H1 (cell line): ENCODE data around the gene C1orf174. TPM values are rescaled to one million over a fixed set of nuclear protein-coding genes. Genes with fewer than 3 reads are reported as not detected.

Source experiments
- CTCF ChIA-PET: fragments of 300-600 bp; sonication (Branson Sonifier 250); formaldehyde crosslinking; loops from one replicate; lab custom pipeline; 2021; ENCODE audit not compliant: partially characterized antibody; lab: Charles Lee
- POLR2A ChIA-PET: fragments of 300-600 bp; sonication (Branson Sonifier 250); formaldehyde crosslinking; loops from one replicate; lab custom pipeline; 2021; ENCODE audit warnings: inconsistent platforms; ENCODE audit not compliant: partially characterized antibody; lab: Charles Lee
- DNase-seq, 2 experiments: peaks; one replicate each; pipeline versions ENCODE4 v3.0.0 to v3.0.0-alpha.2; 2010 to 2022; ENCODE audit warnings: low spot score in 2 of 2, low read depth in 1 of 2, mixed read lengths in 1 of 2
- FAIRE-seq: peaks from 2 replicates; lab custom pipeline; 2011; peaks lifted over from hg19 to GRCh38; lab: Jason Lieb, UNC
- H2AFZ ChIP-seq: 2 replicates; pipeline ENCODE4 v1.8.1; 2012; ENCODE audit warnings: low read length, inconsistent platforms
- H2AK5ac ChIP-seq: 2 replicates; pipeline ENCODE4 v1.6.1; 2013; ENCODE audit warnings: low read depth, low read length
- H2BK120ac ChIP-seq: replicated peaks from 2 replicates; pipeline ENCODE3; 2013; ENCODE audit warnings: low read depth, low read length, inconsistent platforms
- H2BK12ac ChIP-seq: 2 replicates; pipeline ENCODE4 v1.6.1; 2013; ENCODE audit warnings: low read depth, low read length
- H2BK15ac ChIP-seq: 2 replicates; pipeline ENCODE4 v1.6.1; 2013; ENCODE audit warnings: low read length
- H2BK20ac ChIP-seq: 2 replicates; pipeline ENCODE4 v1.6.1; 2013; ENCODE audit warnings: low read length
- H2BK5ac ChIP-seq: 2 replicates; pipeline ENCODE4 v1.6.1; 2013; ENCODE audit warnings: low read depth, low read length
- H3K14ac ChIP-seq: 2 replicates; pipeline ENCODE4 v1.6.1; 2013; ENCODE audit warnings: inconsistent platforms; ENCODE audit not compliant: insufficient read length
- H3K18ac ChIP-seq: 2 replicates; pipeline ENCODE4 v1.6.1; 2013; ENCODE audit warnings: low read length; ENCODE audit errors: extremely low read depth
- H3K23ac ChIP-seq: 2 replicates; pipeline ENCODE4 v1.6.1; 2013; ENCODE audit warnings: inconsistent platforms; ENCODE audit not compliant: insufficient read length
- H3K23me2 ChIP-seq: 2 replicates; pipeline ENCODE4 v1.6.1; 2013; ENCODE audit warnings: low read depth, low read length
- H3K27ac ChIP-seq: 2 replicates; pipeline ENCODE4 v1.6.1; 2011; ENCODE audit warnings: low read depth, low read length, inconsistent platforms
- H3K27me3 ChIP-seq, 4 experiments: replicated peaks in 1 of 4; 1 replicate in 1 of 4; 2 replicates in 3 of 4; pipeline versions ENCODE4 v1.6.1 to v1.8.1; 2011 to 2013; ENCODE audit warnings: low read length in 3 of 4, mild to moderate bottlenecking in 3 of 4, inconsistent platforms in 2 of 4, mixed read lengths in 2 of 4, moderate library complexity in 1 of 4; ENCODE audit not compliant: control insufficient read depth in 3 of 4, insufficient read depth in 3 of 4; ENCODE audit errors: extremely low read depth in 1 of 4
- H3K36me3 ChIP-seq, 4 experiments: 2 replicates each; pipeline versions ENCODE4 v1.6.1 to v1.8.1; 2011 to 2013; ENCODE audit warnings: mild to moderate bottlenecking in 4 of 4, low read length in 3 of 4, moderate library complexity in 2 of 4, control low read depth in 1 of 4, inconsistent platforms in 1 of 4; ENCODE audit not compliant: insufficient read depth in 4 of 4, control insufficient read depth in 2 of 4
- H3K4ac ChIP-seq: replicated peaks from 2 replicates; pipeline ENCODE3; 2013; ENCODE audit warnings: low read length, low read depth, mixed read lengths, inconsistent platforms; ENCODE audit not compliant: insufficient read length
- H3K4me1 ChIP-seq, 4 experiments: replicated peaks in 1 of 4; 1 replicate in 1 of 4; 2 replicates in 3 of 4; pipeline versions ENCODE4 v1.6.1 to v1.8.1; 2011 to 2013; ENCODE audit warnings: low read length in 3 of 4, inconsistent platforms in 2 of 4, mixed read lengths in 1 of 4; ENCODE audit not compliant: insufficient read depth in 4 of 4, control insufficient read depth in 3 of 4
- H3K4me2 ChIP-seq, 2 experiments: 2 replicates each; pipeline versions ENCODE4 v1.6.1 to v1.8.1; 2011 to 2013; ENCODE audit warnings: low read depth in 2 of 2, low read length in 2 of 2, control low read depth in 1 of 2, inconsistent platforms in 1 of 2, mild to moderate bottlenecking in 1 of 2; ENCODE audit not compliant: insufficient read depth in 1 of 2
- H3K4me3 ChIP-seq, 4 experiments: fragments of 200-600, 300-600 bp in 1 of 4; sonication (generic), shearing (Covaris generic), sonication (Bioruptor Twin) in 1 of 4; 2 replicates each; pipeline versions ENCODE4 v1.5.1 to v1.8.1; 2011 to 2016; ENCODE audit warnings: low read length in 4 of 4, low read depth in 3 of 4, control low read depth in 2 of 4, inconsistent platforms in 2 of 4, mild to moderate bottlenecking in 2 of 4, mixed read lengths in 1 of 4, moderate library complexity in 1 of 4; ENCODE audit not compliant: insufficient read depth in 2 of 4; ENCODE audit errors: extremely low read depth in 1 of 4
- H3K56ac ChIP-seq: replicated peaks from 2 replicates; pipeline ENCODE3; 2013; ENCODE audit warnings: low read depth, mild to moderate bottlenecking, mixed read lengths, low read length, inconsistent platforms; ENCODE audit not compliant: insufficient read length
- H3K79me1 ChIP-seq: 2 replicates; pipeline ENCODE4 v1.6.1; 2013; ENCODE audit warnings: low read depth, low read length, control low read depth
- H3K79me2 ChIP-seq, 2 experiments: 2 replicates each; pipeline versions ENCODE4 v1.6.1 to v1.8.1; 2012 to 2013; ENCODE audit warnings: low read length in 2 of 2, mild to moderate bottlenecking in 2 of 2, inconsistent platforms in 1 of 2; ENCODE audit not compliant: insufficient read depth in 2 of 2, control insufficient read depth in 1 of 2
- H3K9ac ChIP-seq, 4 experiments: replicated peaks in 1 of 4; 1 replicate in 1 of 4; 2 replicates in 3 of 4; pipeline versions ENCODE4 v1.6.1 to v1.8.1; 2011 to 2013; ENCODE audit warnings: low read depth in 3 of 4, low read length in 3 of 4, control low read depth in 2 of 4, mild to moderate bottlenecking in 2 of 4, moderate library complexity in 2 of 4, inconsistent platforms in 1 of 4; ENCODE audit errors: extremely low read depth in 1 of 4
- H3K9me3 ChIP-seq, 2 experiments: 2 replicates each; pipeline versions ENCODE4 v1.6.1 to v1.8.1; 2012 to 2013; ENCODE audit warnings: mild to moderate bottlenecking in 2 of 2, moderate library complexity in 2 of 2, control low read depth in 1 of 2, inconsistent platforms in 1 of 2, low read depth in 1 of 2, low read length in 1 of 2, mixed read lengths in 1 of 2; ENCODE audit not compliant: insufficient read depth in 2 of 2
- H4K20me1 ChIP-seq, 2 experiments: replicated peaks in 1 of 2; 2 replicates each; pipeline versions ENCODE3 to v1.8.1; 2011 to 2013; ENCODE audit warnings: inconsistent platforms in 2 of 2, low read length in 2 of 2, mild to moderate bottlenecking in 1 of 2; ENCODE audit not compliant: insufficient read depth in 2 of 2, control insufficient read depth in 1 of 2
- H4K5ac ChIP-seq: 2 replicates; pipeline ENCODE4 v1.6.1; 2013; ENCODE audit warnings: low read length, low read depth, mixed read lengths, inconsistent platforms; ENCODE audit not compliant: insufficient read length
- H4K8ac ChIP-seq: 2 replicates; pipeline ENCODE4 v1.8.0; 2013; ENCODE audit warnings: mild to moderate bottlenecking, moderate library complexity, low read length, inconsistent platforms; ENCODE audit not compliant: insufficient read depth; ENCODE audit errors: extremely low read depth
- H4K91ac ChIP-seq: replicated peaks from 2 replicates; pipeline ENCODE3; 2013; ENCODE audit warnings: low read length, mixed read lengths, inconsistent platforms; ENCODE audit not compliant: insufficient read length
- CBX5 ChIP-seq: fragments of 300-800, 300-1000 bp; sonication (generic); IDR thresholded peaks from 2 replicates; pipeline ENCODE4 v1.7.1; 2016; ENCODE audit warnings: antibody characterized with exemption, low read length, low read depth
- CEBPB ChIP-seq: IDR thresholded peaks from 2 replicates; pipeline ENCODE4 v1.6.1; 2012; ENCODE audit warnings: low read depth, low read length
- CREB1 ChIP-seq: IDR thresholded peaks from 2 replicates; pipeline ENCODE4 v1.6.1; 2012; ENCODE audit warnings: inconsistent platforms
- EZH2 ChIP-seq: fragments of 200-600 bp; sonication (generic); IDR thresholded peaks from 2 replicates; pipeline ENCODE4 v1.7.1; 2012; ENCODE audit warnings: low read depth, mild to moderate bottlenecking, moderate library complexity, low read length, inconsistent platforms; ENCODE audit not compliant: severe bottlenecking
- POLR2AphosphoS5 ChIP-seq: IDR thresholded peaks from 2 replicates; pipeline ENCODE4 v1.6.1; 2011; ENCODE audit warnings: low read depth, low read length
- RNF2 ChIP-seq: fragments of 200-900, 300-1000 bp; sonication (generic); IDR thresholded peaks from 2 replicates; pipeline ENCODE4 v1.7.1; 2016; ENCODE audit warnings: borderline replicate concordance, low read depth, mild to moderate bottlenecking, antibody characterized with exemption, low read length; ENCODE audit not compliant: poor library complexity, severe bottlenecking; ENCODE audit errors: missing control alignments
- RXRA ChIP-seq: IDR thresholded peaks from 2 replicates; pipeline ENCODE4 v1.6.1; 2011; ENCODE audit warnings: low read depth, mild to moderate bottlenecking, low read length, moderate library complexity; ENCODE audit not compliant: insufficient read depth
- WGBS, 2 experiments: shearing (Covaris generic) in 1 of 2; methylation state at CpG; one replicate each; pipeline versions ENCODE4 v1.1.6 to v1.1.7; 2013 to 2015; ENCODE audit warnings: low lambda C conversion rate in 2 of 2, mixed read lengths in 2 of 2, inconsistent platforms in 1 of 2, low coverage in 1 of 2, missing lambda C conversion rate in 1 of 2; ENCODE audit not compliant: insufficient replicate concordance in 2 of 2, insufficient coverage in 1 of 2, insufficient read length in 1 of 2; ENCODE audit errors: extremely low coverage in 1 of 2, missing lambda C conversion rate in 1 of 2; 5-methylcytosine and 5-hydroxymethylcytosine counted together
- polyA plus RNA-seq, 7 experiments: library from polyadenylated mRNA; depleted of rRNA in 3 of 7; stranded (reverse) in 5 of 7; unstranded in 2 of 7; fragments of >200 nt in 5 of 7; fragments of 200-250 nt in 2 of 7; gene quantifications; 1 replicate in 5 of 7; 2 replicates in 1 of 7; 4 replicates in 1 of 7; pipeline versions ENCODE4 v1.2.1 to v1.2.3, GENCODE V29; 2011 to 2013; ENCODE audit warnings: missing spikeins in 2 of 7, mixed read lengths in 2 of 7
- total RNA-seq: library from RNA; stranded (reverse); fragmentation: NEBNext Ultra II Directional; extraction: Animal tissue kit (Norgen Biotek cat#: 25700); gene quantifications from 2 replicates; pipeline ENCODE4 v1.2.1, GENCODE V29; 2021
- TF ChIP-seq, protein P1 (sequence below), 3 experiments: IDR thresholded peaks; 1 replicate in 2 of 3; 2 replicates in 1 of 3; pipeline versions ENCODE4 v1.5.1 to v1.6.1; 2011; ENCODE audit warnings: low read length in 3 of 3, mild to moderate bottlenecking in 3 of 3, inconsistent platforms in 2 of 3, low read depth in 1 of 3, moderate library complexity in 1 of 3; ENCODE audit not compliant: insufficient read depth in 1 of 3; ENCODE audit errors: control extremely low read depth in 1 of 3

The C1orf174 gene
- total and polyA plus RNA-seq, 2 of the 8 experiments (the other 6 are each of a cell fraction or from before 2014, with no cell fraction given) = 28.4 to 32.4 TPM

DNA sequence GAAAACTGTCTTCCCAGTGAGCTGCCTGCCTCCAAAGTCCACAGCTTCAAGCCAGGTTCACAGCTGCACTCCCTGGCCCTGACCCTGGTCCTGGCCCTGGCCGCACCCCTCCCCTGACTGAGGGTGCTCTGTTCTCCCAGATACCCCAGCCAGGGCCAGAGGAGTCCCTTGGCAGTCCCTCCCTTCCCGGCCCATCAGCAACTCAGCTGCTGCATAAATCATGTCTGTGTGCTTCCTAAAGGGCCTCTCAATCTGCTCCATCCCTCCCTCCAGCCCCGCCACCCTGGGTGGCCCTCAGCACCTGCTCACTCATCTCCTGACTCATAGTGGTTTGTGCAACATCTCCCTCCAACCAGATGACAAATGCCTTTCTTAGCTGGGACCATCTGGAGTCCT is 24.8 kb upstream of the C1orf174 start:
- H3K4ac ChIP-seq = no peak overlapping the region
- TF ChIP-seq CREB1 = no peak
- TF ChIP-seq EZH2 = no peak
- TF ChIP-seq, protein P1, sequence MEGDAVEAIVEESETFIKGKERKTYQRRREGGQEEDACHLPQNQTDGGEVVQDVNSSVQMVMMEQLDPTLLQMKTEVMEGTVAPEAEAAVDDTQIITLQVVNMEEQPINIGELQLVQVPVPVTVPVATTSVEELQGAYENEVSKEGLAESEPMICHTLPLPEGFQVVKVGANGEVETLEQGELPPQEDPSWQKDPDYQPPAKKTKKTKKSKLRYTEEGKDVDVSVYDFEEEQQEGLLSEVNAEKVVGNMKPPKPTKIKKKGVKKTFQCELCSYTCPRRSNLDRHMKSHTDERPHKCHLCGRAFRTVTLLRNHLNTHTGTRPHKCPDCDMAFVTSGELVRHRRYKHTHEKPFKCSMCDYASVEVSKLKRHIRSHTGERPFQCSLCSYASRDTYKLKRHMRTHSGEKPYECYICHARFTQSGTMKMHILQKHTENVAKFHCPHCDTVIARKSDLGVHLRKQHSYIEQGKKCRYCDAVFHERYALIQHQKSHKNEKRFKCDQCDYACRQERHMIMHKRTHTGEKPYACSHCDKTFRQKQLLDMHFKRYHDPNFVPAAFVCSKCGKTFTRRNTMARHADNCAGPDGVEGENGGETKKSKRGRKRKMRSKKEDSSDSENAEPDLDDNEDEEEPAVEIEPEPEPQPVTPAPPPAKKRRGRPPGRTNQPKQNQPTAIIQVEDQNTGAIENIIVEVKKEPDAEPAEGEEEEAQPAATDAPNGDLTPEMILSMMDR (IDR thresholded peaks at IDR 0.05; ENCODE audit: control extremely low read depth in 1 of 3, insufficient read depth in 1 of 3, low read depth in 1 of 3, low read length in 3 of 3) = no peak
- TF ChIP-seq CBX5 = no peak
- TF ChIP-seq CEBPB = no peak
- TF ChIP-seq POLR2AphosphoS5 = no peak
- TF ChIP-seq RNF2 = no peak
- no peak for TF ChIP-seq RXRA
- TF ChIP-seq, all 59 proteins: peak for 0
- Histone ChIP-seq H2BK15ac (no peak overlapping the region), H2BK120ac (no peak overlapping the region), H2AFZ (no peak overlapping the region), H2BK5ac (no peak overlapping the region), H3K18ac (no peak overlapping the region), H4K91ac (no peak overlapping the region), H4K8ac (no peak overlapping the region), H3K14ac (no peak overlapping the region), H3K79me1 (peaks cover 2% of the 10 kb centered on the region; the same call in 1 of the 2 replicates), H2BK12ac (0 out of 2 replicates have a peak overlapping the region, but pooled peaks have one; percentile 17), H4K5ac (no peak overlapping the region), H3K4me3 (no peak overlapping the region), H3K9ac (no peak overlapping the region), H3K4me1 (peaks cover 0 to 3% (median 0%) of the 10 kb centered on the region in 4 experiments; a peak in 1 of 7 replicates), H2BK20ac (no peak overlapping the region), H3K27ac (no peak overlapping the region), H3K27me3 (peaks cover 0 to 4% (median 0%) of the 10 kb centered on the region in 4 experiments; a peak in 1 of 7 replicates), H3K79me2 (no peaks in the 10 kb centered on the region), H3K56ac (no peak overlapping the region), H2AK5ac (no peak overlapping the region), H3K9me3 (no peaks in the 10 kb centered on the region), H4K20me1 (peaks cover 0 to 6% of the 10 kb centered on the region in 2 experiments), H3K36me3 (no peaks in the 10 kb centered on the region; a peak in 1 of 8 replicates), H3K23me2 (peaks cover 11% of the 10 kb centered on the region; the same call in 1 of the 2 replicates), H3K4me2 (no peak overlapping the region), H3K23ac (no peak overlapping the region)
- FAIRE-seq (no peak), DNase-seq (no peak)
- POLR2A ChIA-PET = no interaction called here
- 79% methylated on average over 3 of the region's 3 CpGs; no CpG with 5 or more reads in 1 of the 2 experiments for WGBS, 2 experiments
- CTCF ChIA-PET = no interaction called here
